ENCODE data around the gene EPHA4.

- no peak for TF ChIP-seq CTCF (IDR thresholded peaks at IDR 0.05; ENCODE audit: borderline replicate concordance, extremely low read depth, low read length, poor library complexity, severe bottlenecking)
- TF ChIP-seq EZH2 (IDR thresholded peaks at IDR 0.05; ENCODE audit: borderline replicate concordance, low read depth, low read length, severe bottlenecking), result no peak
Observed at GRCh38 chr2:221407765-221408164, 164.3 kb downstream of the EPHA4 start.
